Testis (tissue), 2 donors: Measurements from ENCODE around the gene DCAF5.

Source experiments
- POLR2A ChIP-seq: fragments of 450-650 bp; IDR thresholded peaks from one replicate; pipeline ENCODE4 v1.6.1; 2017; ENCODE audit warnings: antibody characterized with exemption, mild to moderate bottlenecking, moderate library complexity
- TF ChIP-seq, protein P1 (sequence below), 3 experiments: fragments of 450-650 bp in 2 of 3; fragments of 200-600 bp in 1 of 3; sonication (generic) in 1 of 3; IDR thresholded peaks; one replicate each; pipeline ENCODE4 v1.5.1; 2016 to 2019; ENCODE audit warnings: antibody characterized with exemption in 3 of 3, mild to moderate bottlenecking in 2 of 3, moderate library complexity in 1 of 3

DNA sequence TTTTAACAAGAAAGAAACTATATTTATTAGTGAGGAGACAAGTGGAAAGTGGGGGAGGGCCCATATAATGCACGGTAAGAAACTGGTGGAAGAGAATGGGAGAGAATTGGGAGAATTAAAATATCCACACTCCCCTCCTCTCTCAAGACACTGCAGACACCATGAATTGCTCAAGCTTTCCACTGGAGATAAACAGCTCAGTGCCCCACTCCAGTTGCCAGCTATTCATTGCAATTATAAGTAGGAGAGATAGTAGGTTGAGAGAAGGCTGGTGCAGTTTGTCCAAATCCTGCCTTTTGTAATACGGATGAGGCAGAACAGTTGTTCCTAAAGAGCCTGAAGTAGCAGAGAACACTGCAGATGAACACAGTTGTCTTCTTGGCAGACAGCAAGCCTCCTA is 38.2 kb downstream of the DCAF5 start:
- TF ChIP-seq, protein P1, sequence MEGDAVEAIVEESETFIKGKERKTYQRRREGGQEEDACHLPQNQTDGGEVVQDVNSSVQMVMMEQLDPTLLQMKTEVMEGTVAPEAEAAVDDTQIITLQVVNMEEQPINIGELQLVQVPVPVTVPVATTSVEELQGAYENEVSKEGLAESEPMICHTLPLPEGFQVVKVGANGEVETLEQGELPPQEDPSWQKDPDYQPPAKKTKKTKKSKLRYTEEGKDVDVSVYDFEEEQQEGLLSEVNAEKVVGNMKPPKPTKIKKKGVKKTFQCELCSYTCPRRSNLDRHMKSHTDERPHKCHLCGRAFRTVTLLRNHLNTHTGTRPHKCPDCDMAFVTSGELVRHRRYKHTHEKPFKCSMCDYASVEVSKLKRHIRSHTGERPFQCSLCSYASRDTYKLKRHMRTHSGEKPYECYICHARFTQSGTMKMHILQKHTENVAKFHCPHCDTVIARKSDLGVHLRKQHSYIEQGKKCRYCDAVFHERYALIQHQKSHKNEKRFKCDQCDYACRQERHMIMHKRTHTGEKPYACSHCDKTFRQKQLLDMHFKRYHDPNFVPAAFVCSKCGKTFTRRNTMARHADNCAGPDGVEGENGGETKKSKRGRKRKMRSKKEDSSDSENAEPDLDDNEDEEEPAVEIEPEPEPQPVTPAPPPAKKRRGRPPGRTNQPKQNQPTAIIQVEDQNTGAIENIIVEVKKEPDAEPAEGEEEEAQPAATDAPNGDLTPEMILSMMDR (IDR thresholded peaks at IDR 0.05) = no peak
- no peak for TF ChIP-seq POLR2A
